ENCODE results near the gene WBP2. TPM values are rescaled to one million over a fixed set of nuclear protein-coding genes. Genes with fewer than 3 reads are reported as not detected.
A peak's percentile ranks its signal among the peaks of the same experiment; 100 is the strongest.

The WBP2 gene
- total RNA-seq, 2 experiments from 2014 or later, result 29.9 to 117 TPM

DNA sequence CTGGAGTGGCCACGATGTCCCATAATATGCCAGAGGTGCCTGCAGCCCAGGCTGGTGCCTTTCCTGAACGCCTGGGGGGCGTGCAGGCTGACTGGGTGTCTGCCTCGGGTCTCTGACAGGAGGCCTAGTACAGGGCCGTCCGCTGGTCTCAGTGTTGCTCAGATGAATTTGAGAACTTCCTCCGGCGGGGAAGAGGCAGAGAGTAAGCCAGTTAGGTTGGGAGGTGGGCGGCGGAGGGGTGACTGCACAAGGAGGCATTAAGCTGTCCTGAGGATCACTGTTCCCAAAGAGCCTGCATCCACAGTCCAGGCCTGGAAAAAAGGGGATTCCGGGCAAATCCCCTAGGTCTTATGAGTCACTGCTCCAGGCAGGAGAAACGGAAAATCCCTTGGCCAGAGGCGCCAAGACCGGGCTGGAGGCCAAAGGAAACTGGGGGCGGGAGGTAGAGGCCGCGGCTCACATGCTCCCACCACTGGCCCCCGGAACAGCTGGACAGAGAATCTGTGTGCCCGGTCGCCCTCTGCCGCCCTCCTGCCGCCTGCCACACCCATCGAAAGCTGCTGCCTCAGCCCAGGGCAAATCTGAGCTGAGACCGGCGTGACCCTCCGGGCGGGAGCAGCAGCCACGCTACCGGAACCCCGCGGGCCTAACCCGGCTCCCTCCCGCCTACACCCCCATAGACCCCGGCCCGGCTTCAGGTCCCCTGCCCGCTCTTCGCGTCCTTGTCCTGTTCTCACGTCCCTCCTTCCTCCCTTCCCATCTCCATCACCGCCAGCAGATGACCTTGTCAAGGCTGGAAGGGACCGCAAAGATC is 22.0 kb upstream of the WBP2 start:
- TF ChIP-seq, protein P1, sequence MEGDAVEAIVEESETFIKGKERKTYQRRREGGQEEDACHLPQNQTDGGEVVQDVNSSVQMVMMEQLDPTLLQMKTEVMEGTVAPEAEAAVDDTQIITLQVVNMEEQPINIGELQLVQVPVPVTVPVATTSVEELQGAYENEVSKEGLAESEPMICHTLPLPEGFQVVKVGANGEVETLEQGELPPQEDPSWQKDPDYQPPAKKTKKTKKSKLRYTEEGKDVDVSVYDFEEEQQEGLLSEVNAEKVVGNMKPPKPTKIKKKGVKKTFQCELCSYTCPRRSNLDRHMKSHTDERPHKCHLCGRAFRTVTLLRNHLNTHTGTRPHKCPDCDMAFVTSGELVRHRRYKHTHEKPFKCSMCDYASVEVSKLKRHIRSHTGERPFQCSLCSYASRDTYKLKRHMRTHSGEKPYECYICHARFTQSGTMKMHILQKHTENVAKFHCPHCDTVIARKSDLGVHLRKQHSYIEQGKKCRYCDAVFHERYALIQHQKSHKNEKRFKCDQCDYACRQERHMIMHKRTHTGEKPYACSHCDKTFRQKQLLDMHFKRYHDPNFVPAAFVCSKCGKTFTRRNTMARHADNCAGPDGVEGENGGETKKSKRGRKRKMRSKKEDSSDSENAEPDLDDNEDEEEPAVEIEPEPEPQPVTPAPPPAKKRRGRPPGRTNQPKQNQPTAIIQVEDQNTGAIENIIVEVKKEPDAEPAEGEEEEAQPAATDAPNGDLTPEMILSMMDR (conservative IDR thresholded peaks at IDR 0.05; ENCODE audit: low read length), result no peak
- no peak for TF ChIP-seq EZH2phosphoT487 (IDR thresholded peaks at IDR 0.05; ENCODE audit: borderline replicate concordance, low read depth, low read length)
- Histone ChIP-seq H3K4me1 (ENCODE audit: insufficient read depth, low read length, poor library complexity, severe bottlenecking) (peaks cover 41% of the 10 kb centered on the region), H4K20me1 (ENCODE audit: insufficient read depth, low read length) (no peaks in the 10 kb centered on the region), H3K9me2 (ENCODE audit: insufficient read depth, low read length) (no peaks in the 10 kb centered on the region), H3K4me3 (ENCODE audit: low read depth, low read length, poor library complexity, severe bottlenecking) (peak overlapping the region; percentile 71), H3K9me3 (ENCODE audit: low read length) (no peaks in the 10 kb centered on the region), H2AFZ (ENCODE audit: low read length) (peak overlapping the region; percentile 70), H3K79me2 (ENCODE audit: insufficient read depth, low read depth, low read length) (no peaks in the 10 kb centered on the region), H3K36me3 (ENCODE audit: insufficient read depth, low read length) (0 out of 2 replicates have a peak, but pooled peaks cover 7% of the 10 kb centered on the region), H3K27ac (ENCODE audit: low read depth, low read length, poor library complexity, severe bottlenecking) (peak overlapping the region; percentile 82), H3K4me2 (ENCODE audit: low read length) (peak overlapping the region; percentile 91)
- ChIA-PET POLR2A (interaction anchor here (0.6 to 3.5 kb wide), 5 partner anchors 12 to 232 kb away, joined by 3 to 28 read pairs (median 5); partner anchors contain the start of gene WBP2), CTCF (ENCODE audit: unreplicated experiment) (interaction anchor here (0.7 to 1.0 kb wide), 2 partner anchors 19 to 21 kb away, joined by 4 to 5 read pairs; partner anchors contain the start of genes TRIM65 and WBP2)
- DNase-seq (ENCODE audit: low spot score), result peak; percentile 63
- intact Hi-C loops (cut with micrococcal nuclease; ENCODE audit: unreplicated experiment), result loop anchor here (1.0 kb wide), 3 partner anchors 19 to 102 kb away; partner anchors contain the start of genes ACOX1, TEN1, TRIM65 and WBP2
- no TSS peak for BruUV-seq (replicated peaks)

DNA sequence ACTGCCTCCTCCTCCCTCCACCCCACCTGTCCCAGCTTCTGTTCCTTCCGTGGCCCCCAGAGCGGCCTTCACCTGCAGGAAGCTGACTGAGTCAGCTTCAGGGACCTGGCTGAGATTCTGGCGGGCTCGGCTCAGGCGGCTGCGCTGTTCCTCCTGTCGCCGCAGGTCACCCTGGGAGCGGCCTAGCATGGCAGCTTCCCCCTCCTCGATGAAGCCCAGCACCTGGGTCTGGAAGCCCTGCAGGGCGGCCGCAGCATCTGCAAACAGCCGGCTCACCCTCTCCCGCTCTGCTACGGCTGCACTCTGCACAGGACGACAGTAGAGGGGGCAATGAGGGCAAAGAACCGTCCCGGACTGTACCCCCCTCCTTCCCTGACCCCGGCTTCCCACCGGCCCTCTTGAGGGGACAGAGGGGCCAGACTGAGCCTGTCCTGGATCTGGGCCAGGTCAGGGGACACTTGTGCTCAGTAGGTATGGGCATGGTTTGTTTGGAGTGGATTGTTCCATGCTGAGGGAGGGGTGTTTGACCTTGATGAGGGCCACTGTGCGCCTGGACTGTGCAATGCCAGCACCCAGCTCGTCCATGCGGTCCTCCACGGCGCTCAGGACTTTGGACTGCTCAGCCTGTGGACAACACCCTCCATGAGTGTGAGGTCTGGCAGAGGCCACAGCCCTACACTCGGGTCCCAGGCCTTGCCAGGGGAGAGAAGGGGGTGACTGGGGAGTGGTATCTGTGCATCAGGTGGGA is 21.2 kb upstream of the WBP2 start:
- no peak for TF ChIP-seq EZH2phosphoT487 (IDR thresholded peaks at IDR 0.05; ENCODE audit: borderline replicate concordance, low read depth, low read length)
- TF ChIP-seq, protein P1 (conservative IDR thresholded peaks at IDR 0.05; ENCODE audit: low read length), result peak; percentile 77
- peak overlapping the region; percentile 70 for H2AFZ ChIP-seq (ENCODE audit: low read length)
- no peaks in the 10 kb centered on the region for H4K20me1 ChIP-seq (ENCODE audit: insufficient read depth, low read length)
- ChIA-PET CTCF (ENCODE audit: unreplicated experiment) (interaction anchor here (0.8 to 1.3 kb wide), 7 partner anchors 12 to 624 kb away, joined by 3 to 5 read pairs (median 4); no protein-coding TSS in a partner anchor), POLR2A (interaction anchor here (0.6 to 3.5 kb wide), 13 partner anchors 9 to 891 kb away, joined by 3 to 28 read pairs (median 5); partner anchors contain the start of gene WBP2)
- peak overlapping the region; percentile 82 for H3K27ac ChIP-seq (ENCODE audit: low read depth, low read length, poor library complexity, severe bottlenecking)
- H3K4me1 ChIP-seq (ENCODE audit: insufficient read depth, low read length, poor library complexity, severe bottlenecking), result peaks cover 41% of the 10 kb centered on the region
- peak overlapping the region; percentile 71 for H3K4me3 ChIP-seq (ENCODE audit: low read depth, low read length, poor library complexity, severe bottlenecking)
- intact Hi-C loops (cut with micrococcal nuclease; ENCODE audit: unreplicated experiment), result loop anchor here (1.0 kb wide), 3 partner anchors 20 to 103 kb away; partner anchors contain the start of genes ACOX1, TEN1, TRIM65 and WBP2
- BruUV-seq (replicated peaks), result TSS peak; percentile 52
- H3K9me3 ChIP-seq (ENCODE audit: low read length), result no peaks in the 10 kb centered on the region
- no peaks in the 10 kb centered on the region for H3K79me2 ChIP-seq (ENCODE audit: insufficient read depth, low read depth, low read length)
- peak; percentile 96 for DNase-seq (ENCODE audit: low spot score)
- H3K36me3 ChIP-seq (ENCODE audit: insufficient read depth, low read length), result 0 out of 2 replicates have a peak, but pooled peaks cover 7% of the 10 kb centered on the region
- no peaks in the 10 kb centered on the region for H3K9me2 ChIP-seq (ENCODE audit: insufficient read depth, low read length)
- peak overlapping the region; percentile 91 for H3K4me2 ChIP-seq (ENCODE audit: low read length)

All from OCI-LY7 (cell line).